Neural progenitor cell (in vitro differentiated cells): ENCODE measurements around the gene ZMYND8. TPM values are rescaled to one million over a fixed set of nuclear protein-coding genes. Genes with fewer than 3 reads are reported as not detected.

Source experiments
- DNase-seq: peaks from one replicate; pipeline ENCODE4 v3.0.0-alpha.2; 2016; ENCODE audit warnings: low spot score
- H2AFZ ChIP-seq: fragments of 200-600 bp; sonication (generic); replicated peaks from 2 replicates; pipeline ENCODE4 v1.6.1; 2016; ENCODE audit warnings: antibody characterized with exemption
- H3F3A ChIP-seq: fragments of 200-600 bp; sonication (generic); 2 replicates; pipeline ENCODE4 v1.6.1; 2016; ENCODE audit warnings: antibody characterized with exemption, low read depth
- H3K27ac ChIP-seq: fragments of 200-600 bp; sonication (generic); 2 replicates; pipeline ENCODE4 v1.5.1; 2016; ENCODE audit warnings: mild to moderate bottlenecking
- H3K27me3 ChIP-seq: fragments of 200-600 bp; sonication (generic); 2 replicates; pipeline ENCODE4 v1.6.1; 2016; ENCODE audit warnings: mild to moderate bottlenecking, moderate library complexity
- H3K36me3 ChIP-seq: fragments of 200-600 bp; sonication (generic); 2 replicates; pipeline ENCODE4 v1.5.1; 2016
- H3K4me1 ChIP-seq: fragments of 200-600 bp; sonication (generic); 2 replicates; pipeline ENCODE4 v1.6.1; 2016; ENCODE audit warnings: mixed run types
- H3K4me2 ChIP-seq: fragments of 200-600 bp; sonication (generic); 2 replicates; pipeline ENCODE4 v1.6.1; 2016
- H3K4me3 ChIP-seq: fragments of 200-600 bp; sonication (generic); 2 replicates; pipeline ENCODE4 v1.5.1; 2016
- H3K79me2 ChIP-seq: fragments of 200-600 bp; sonication (generic); 2 replicates; pipeline ENCODE4 v1.6.1; 2016; ENCODE audit warnings: low read depth
- H3K9ac ChIP-seq: fragments of 200-600 bp; sonication (generic); 2 replicates; pipeline ENCODE4 v1.6.1; 2016
- H3K9me3 ChIP-seq: fragments of 200-600 bp; sonication (generic); 2 replicates; pipeline ENCODE4 v1.5.1; 2016; ENCODE audit warnings: low read depth
- H4K20me1 ChIP-seq: fragments of 200-600 bp; sonication (generic); 2 replicates; pipeline ENCODE4 v1.6.1; 2016; ENCODE audit warnings: low read depth
- H3K27ac Mint-ChIP-seq: 3 replicates; pipeline ENCODE4 v1.8.0; 2021; ENCODE audit warnings: mixed read lengths
- H3K27me3 Mint-ChIP-seq: 2 replicates; pipeline ENCODE4 v1.8.0; 2022; ENCODE audit warnings: low read depth, mild to moderate bottlenecking, inconsistent platforms, moderate library complexity, mixed read lengths; ENCODE audit not compliant: insufficient read depth
- H3K36me3 Mint-ChIP-seq: 3 replicates; pipeline ENCODE4 v1.8.0; 2021; ENCODE audit warnings: mixed read lengths
- H3K4me1 Mint-ChIP-seq: 3 replicates; pipeline ENCODE4 v1.8.0; 2021; ENCODE audit warnings: mixed read lengths
- H3K4me3 Mint-ChIP-seq: 3 replicates; pipeline ENCODE4 v1.8.0; 2021; ENCODE audit warnings: mild to moderate bottlenecking, moderate library complexity, mixed read lengths
- H3K9me3 Mint-ChIP-seq: 3 replicates; pipeline ENCODE4 v1.8.0; 2020; ENCODE audit warnings: mixed read lengths
- CTCF ChIP-seq: fragments of 200-600 bp; sonication (generic); IDR thresholded peaks from 2 replicates; pipeline ENCODE4 v1.5.1; 2017; ENCODE audit warnings: antibody characterized with exemption, mild to moderate bottlenecking
- EZH2 ChIP-seq: fragments of 200-600 bp; sonication (generic); IDR thresholded peaks from 2 replicates; pipeline ENCODE4 v1.6.1; 2017; ENCODE audit warnings: antibody characterized with exemption, mild to moderate bottlenecking, moderate library complexity
- EZH2phosphoT487 ChIP-seq: fragments of 200-600 bp; sonication (generic); IDR thresholded peaks from 2 replicates; pipeline ENCODE4 v1.6.1; 2017; ENCODE audit warnings: antibody characterized with exemption
- total RNA-seq: library from RNA; depleted of rRNA; stranded (reverse); fragments of >200 nt; gene quantifications from 2 replicates; pipeline ENCODE4 v1.2.3, GENCODE V29; 2015; ENCODE audit warnings: low replicate concordance

The ZMYND8 gene
- total RNA-seq, 1 donor from 2014 or later = 59.4 TPM

- Histone ChIP-seq H3F3A (peaks cover 74% of the 10 kb centered on the region), H3K27me3 (no peaks in the 10 kb centered on the region), H3K9me3 (no peaks in the 10 kb centered on the region), H3K4me2 (no peak overlapping the region), H3K4me3 (no peak overlapping the region), H3K4me1 (peaks cover 36% of the 10 kb centered on the region), H2AFZ (no peak overlapping the region), H3K79me2 (peaks cover 73% of the 10 kb centered on the region), H3K36me3 (no peaks in the 10 kb centered on the region), H4K20me1 (no peaks in the 10 kb centered on the region), H3K9ac (no peak overlapping the region), H3K27ac (peak overlapping the region; percentile 35)
- peaks cover 10% of the 10 kb centered on the region for H3K27me3 Mint-ChIP-seq
- no peaks in the 10 kb centered on the region for H3K9me3 Mint-ChIP-seq
- peak overlapping the region; percentile 63 for H3K27ac Mint-ChIP-seq
- H3K4me3 Mint-ChIP-seq = no peak overlapping the region
- DNase-seq = no peak
- H3K4me1 Mint-ChIP-seq = peaks cover 42% of the 10 kb centered on the region
- TF ChIP-seq CTCF (no peak), EZH2 (no peak)
- H3K36me3 Mint-ChIP-seq = no peaks in the 10 kb centered on the region
Measured at GRCh38 chr20:47365023-47365764, 8.7 kb upstream of the ZMYND8 start.

GRCh38 chr20:47362361-47363219 lies 6.1 kb upstream of the ZMYND8 start:
- H3K36me3 Mint-ChIP-seq = no peaks in the 10 kb centered on the region
- Histone ChIP-seq H3K4me2 (peak overlapping the region; percentile 31), H3K27ac (peak overlapping the region; percentile 98), H3K36me3 (no peaks in the 10 kb centered on the region), H3K27me3 (no peaks in the 10 kb centered on the region), H3K9ac (no peak overlapping the region), H3K4me3 (no peak overlapping the region), H3K4me1 (peaks cover 50% of the 10 kb centered on the region), H3F3A (peaks cover 74% of the 10 kb centered on the region), H4K20me1 (no peaks in the 10 kb centered on the region), H3K9me3 (no peaks in the 10 kb centered on the region), H2AFZ (no peak overlapping the region), H3K79me2 (peaks cover 88% of the 10 kb centered on the region)
- H3K27me3 Mint-ChIP-seq = peaks cover 9% of the 10 kb centered on the region
- no peaks in the 10 kb centered on the region for H3K9me3 Mint-ChIP-seq
- peaks cover 54% of the 10 kb centered on the region for H3K4me1 Mint-ChIP-seq
- no peak overlapping the region for H3K4me3 Mint-ChIP-seq
- no peak for DNase-seq
- peak overlapping the region; percentile 4 for H3K27ac Mint-ChIP-seq
- TF ChIP-seq EZH2phosphoT487 = no peak
- no peak for TF ChIP-seq EZH2
- TF ChIP-seq CTCF = no peak

- Histone ChIP-seq H3F3A (peaks cover 79% of the 10 kb centered on the region), H4K20me1 (no peaks in the 10 kb centered on the region), H3K27ac (peak overlapping the region; percentile 98), H3K4me1 (peaks cover 62% of the 10 kb centered on the region), H3K4me3 (peak overlapping the region; percentile 43), H3K4me2 (peak overlapping the region; percentile 79), H3K9me3 (no peaks in the 10 kb centered on the region), H2AFZ (no peak overlapping the region), H3K9ac (no peak overlapping the region), H3K79me2 (peaks cover 87% of the 10 kb centered on the region), H3K36me3 (no peaks in the 10 kb centered on the region), H3K27me3 (no peaks in the 10 kb centered on the region)
- Mint-ChIP-seq H3K36me3 (no peaks in the 10 kb centered on the region), H3K9me3 (no peaks in the 10 kb centered on the region), H3K4me1 (peaks cover 63% of the 10 kb centered on the region), H3K27me3 (peaks cover 8% of the 10 kb centered on the region), H3K27ac (no peak overlapping the region), H3K4me3 (peak overlapping the region; percentile 77)
- DNase-seq = no peak
- no peak for TF ChIP-seq EZH2phosphoT487
- TF ChIP-seq CTCF = no peak
- TF ChIP-seq EZH2 = no peak
Measured at GRCh38 chr20:47361057-47361915, 4.8 kb upstream of the ZMYND8 start.
